ENCODE data around the gene RBMS1. TPM values are rescaled to one million over a fixed set of nuclear protein-coding genes. Genes with fewer than 3 reads are reported as not detected.

RBMS1 gene
- total RNA-seq, 2 donors from 2014 or later: 6.3 to 21.1 TPM

DNA sequence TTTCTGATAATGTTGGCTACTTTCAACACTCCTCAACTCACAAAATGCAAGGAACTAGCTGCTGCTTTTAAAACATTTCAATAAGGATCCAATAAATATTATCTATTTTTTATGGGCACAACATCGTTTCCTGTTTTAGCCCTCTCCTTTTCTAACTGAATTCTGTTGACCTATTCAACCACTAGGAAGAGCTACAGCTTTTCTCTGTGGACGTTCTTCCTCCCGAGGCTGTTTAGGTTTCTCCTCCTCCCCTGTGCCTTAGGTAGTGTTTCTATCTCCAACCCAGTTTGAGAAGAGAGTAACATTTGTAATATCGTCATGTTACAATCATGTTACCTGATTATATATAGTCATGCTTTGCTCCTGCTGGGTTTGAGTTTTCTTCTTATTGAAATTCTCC, 202.2 kb downstream of the RBMS1 start:
- DNase-seq: no peak
- intact Hi-C loops (cut with DNase I): no loop called here
- no peaks in the 10 kb centered on the region for H3K27me3 ChIP-seq
- no peaks in the 10 kb centered on the region for H3K36me3 ChIP-seq
- no peak overlapping the region for H3K9ac ChIP-seq (ENCODE audit: low read depth in 2 of 2, low read length in 2 of 2)
- H3K27ac ChIP-seq: no peak overlapping the region
- no peaks in the 10 kb centered on the region for H3K9me3 ChIP-seq
- TF ChIP-seq, protein P1, sequence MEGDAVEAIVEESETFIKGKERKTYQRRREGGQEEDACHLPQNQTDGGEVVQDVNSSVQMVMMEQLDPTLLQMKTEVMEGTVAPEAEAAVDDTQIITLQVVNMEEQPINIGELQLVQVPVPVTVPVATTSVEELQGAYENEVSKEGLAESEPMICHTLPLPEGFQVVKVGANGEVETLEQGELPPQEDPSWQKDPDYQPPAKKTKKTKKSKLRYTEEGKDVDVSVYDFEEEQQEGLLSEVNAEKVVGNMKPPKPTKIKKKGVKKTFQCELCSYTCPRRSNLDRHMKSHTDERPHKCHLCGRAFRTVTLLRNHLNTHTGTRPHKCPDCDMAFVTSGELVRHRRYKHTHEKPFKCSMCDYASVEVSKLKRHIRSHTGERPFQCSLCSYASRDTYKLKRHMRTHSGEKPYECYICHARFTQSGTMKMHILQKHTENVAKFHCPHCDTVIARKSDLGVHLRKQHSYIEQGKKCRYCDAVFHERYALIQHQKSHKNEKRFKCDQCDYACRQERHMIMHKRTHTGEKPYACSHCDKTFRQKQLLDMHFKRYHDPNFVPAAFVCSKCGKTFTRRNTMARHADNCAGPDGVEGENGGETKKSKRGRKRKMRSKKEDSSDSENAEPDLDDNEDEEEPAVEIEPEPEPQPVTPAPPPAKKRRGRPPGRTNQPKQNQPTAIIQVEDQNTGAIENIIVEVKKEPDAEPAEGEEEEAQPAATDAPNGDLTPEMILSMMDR (IDR thresholded peaks at IDR 0.05): no peak
- H3K4me1 ChIP-seq: peaks cover 5% of the 10 kb centered on the region
- H3K4me3 ChIP-seq: no peak overlapping the region

DNA sequence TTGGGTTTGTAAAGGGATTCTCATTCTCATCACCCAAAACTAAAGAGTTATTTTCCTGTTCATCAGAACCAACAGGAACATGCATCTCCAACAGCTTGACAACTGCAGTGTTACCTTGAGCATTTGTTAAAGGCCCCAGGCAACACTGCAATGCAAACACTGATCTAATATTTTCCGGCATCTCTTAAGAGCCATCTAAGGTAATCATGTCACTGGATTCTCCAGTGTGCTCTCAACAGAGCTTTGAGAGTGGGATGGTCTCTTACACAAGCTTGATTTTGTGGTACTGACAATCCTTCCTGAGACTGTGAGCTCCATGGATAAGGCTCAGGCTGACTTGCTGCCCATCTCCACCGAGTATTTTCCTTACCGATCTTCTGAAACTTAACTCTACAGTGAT, 203.0 kb downstream of the RBMS1 start:
- H3K27me3 ChIP-seq: no peaks in the 10 kb centered on the region
- H3K4me3 ChIP-seq: no peak overlapping the region
- intact Hi-C loops (cut with DNase I): no loop called here
- peaks cover 4% of the 10 kb centered on the region for H3K4me1 ChIP-seq
- H3K9ac ChIP-seq (ENCODE audit: low read depth in 2 of 2, low read length in 2 of 2): no peak overlapping the region
- no peaks in the 10 kb centered on the region for H3K36me3 ChIP-seq
- no peak for DNase-seq
- H3K27ac ChIP-seq: no peak overlapping the region
- TF ChIP-seq, protein P1 (IDR thresholded peaks at IDR 0.05): no peak
- no peaks in the 10 kb centered on the region for H3K9me3 ChIP-seq

DNA sequence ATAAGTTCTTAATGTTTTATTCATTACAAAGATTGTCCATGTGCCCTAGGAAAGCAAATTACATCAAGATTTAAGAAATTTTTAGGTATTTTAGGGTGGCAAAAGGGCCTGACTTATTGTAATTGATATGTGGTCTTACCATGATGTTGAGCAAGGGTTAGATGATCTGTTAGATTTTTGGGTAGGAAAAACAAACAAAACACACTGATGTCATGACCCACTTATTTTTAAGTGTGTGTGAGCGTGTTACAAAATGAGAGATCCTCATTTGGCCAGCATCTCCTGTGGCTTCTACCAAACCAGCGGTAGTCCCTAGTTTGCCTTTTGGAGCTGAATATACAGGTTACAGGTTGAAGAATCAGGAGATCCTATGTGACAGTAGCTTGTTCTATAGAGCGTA, 203.8 kb downstream of the RBMS1 start:
- Histone ChIP-seq H3K27ac (no peak overlapping the region), H3K9me3 (no peaks in the 10 kb centered on the region), H3K36me3 (no peaks in the 10 kb centered on the region), H3K27me3 (no peaks in the 10 kb centered on the region), H3K4me1 (no peaks in the 10 kb centered on the region), H3K4me3 (no peak overlapping the region), H3K9ac (ENCODE audit: low read depth in 2 of 2, low read length in 2 of 2) (no peak overlapping the region)
- TF ChIP-seq, protein P1 (IDR thresholded peaks at IDR 0.05): no peak
- intact Hi-C loops (cut with DNase I): no loop called here
- DNase-seq: no peak

DNA sequence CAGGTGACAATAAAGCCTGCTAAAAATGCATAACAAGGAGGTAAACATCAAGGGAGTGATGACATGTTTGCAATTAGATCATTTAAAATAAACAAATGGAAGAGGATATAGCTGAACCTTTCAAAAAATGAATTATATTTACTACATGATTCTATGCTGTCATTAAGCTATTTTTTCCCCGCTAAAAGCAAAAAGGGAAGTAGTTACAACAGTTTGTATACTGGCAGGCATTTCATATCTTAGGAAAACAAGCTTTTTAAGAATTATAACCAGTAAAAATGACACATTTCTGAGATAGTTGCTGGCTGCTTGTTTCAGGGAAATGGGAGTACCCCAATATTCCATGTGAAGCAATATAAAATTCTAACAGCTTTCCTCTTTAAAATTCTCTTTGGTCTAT, 204.5 kb downstream of the RBMS1 start:
- no peaks in the 10 kb centered on the region for H3K9me3 ChIP-seq
- DNase-seq: no peak
- H3K27ac ChIP-seq: no peak overlapping the region
- no peaks in the 10 kb centered on the region for H3K4me1 ChIP-seq
- intact Hi-C loops (cut with DNase I): no loop called here
- no peak overlapping the region for H3K9ac ChIP-seq (ENCODE audit: low read depth in 2 of 2, low read length in 2 of 2)
- H3K27me3 ChIP-seq: no peaks in the 10 kb centered on the region
- no peaks in the 10 kb centered on the region for H3K36me3 ChIP-seq
- H3K4me3 ChIP-seq: no peak overlapping the region
- TF ChIP-seq, protein P1 (IDR thresholded peaks at IDR 0.05): no peak

DNA sequence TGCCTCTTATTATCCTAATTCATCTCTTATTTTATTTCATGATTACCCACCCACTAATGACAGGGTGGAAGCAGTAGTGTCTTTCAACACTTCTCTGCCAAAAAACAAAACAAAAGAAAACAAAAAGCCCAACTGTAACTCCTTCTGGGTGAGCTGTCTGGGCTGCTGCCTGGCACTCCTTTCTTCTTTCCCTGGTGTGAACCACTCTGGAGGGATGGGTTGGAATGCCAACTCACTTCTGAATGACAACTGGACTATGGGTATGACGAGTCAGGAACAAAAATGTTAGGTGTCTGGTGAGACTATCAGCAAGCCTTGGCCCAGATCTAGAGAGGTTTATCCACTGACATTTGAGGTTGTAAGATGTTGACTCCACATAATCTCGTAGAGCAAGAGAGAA, 205.3 kb downstream of the RBMS1 start:
- Histone ChIP-seq H3K27me3 (no peaks in the 10 kb centered on the region), H3K4me1 (no peaks in the 10 kb centered on the region), H3K9ac (ENCODE audit: low read depth in 2 of 2, low read length in 2 of 2) (no peak overlapping the region), H3K27ac (no peak overlapping the region), H3K36me3 (no peaks in the 10 kb centered on the region), H3K4me3 (no peak overlapping the region), H3K9me3 (no peaks in the 10 kb centered on the region)
- no peak for DNase-seq
- TF ChIP-seq, protein P1 (IDR thresholded peaks at IDR 0.05): no peak
- intact Hi-C loops (cut with DNase I): no loop called here

DNA sequence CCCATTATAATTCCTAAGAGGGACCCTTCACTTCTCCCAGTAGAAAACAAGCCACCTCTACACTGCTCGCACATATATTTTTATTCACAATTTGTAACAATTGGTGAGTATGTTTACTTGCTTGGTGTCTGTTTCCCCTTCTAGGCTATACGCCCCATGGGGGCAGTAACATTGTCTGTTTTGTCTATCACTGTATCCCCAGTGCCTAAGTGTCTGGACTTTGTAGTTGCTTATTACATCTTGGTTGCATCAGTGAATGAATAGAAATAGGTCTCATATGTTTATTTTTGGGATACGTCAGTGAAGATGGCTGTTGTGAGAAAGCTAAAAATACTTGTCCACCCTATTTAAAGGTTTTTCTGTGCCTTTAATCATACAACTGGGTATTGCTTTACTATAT, 206.1 kb downstream of the RBMS1 start:
- TF ChIP-seq, protein P1 (IDR thresholded peaks at IDR 0.05): no peak
- Histone ChIP-seq H3K4me3 (no peak overlapping the region), H3K27ac (no peak overlapping the region), H3K27me3 (no peaks in the 10 kb centered on the region), H3K4me1 (no peaks in the 10 kb centered on the region), H3K9me3 (no peaks in the 10 kb centered on the region), H3K9ac (ENCODE audit: low read depth in 2 of 2, low read length in 2 of 2) (no peak overlapping the region), H3K36me3 (no peaks in the 10 kb centered on the region)
- no peak for DNase-seq
- intact Hi-C loops (cut with DNase I): no loop called here
